K562 (cell line): ENCODE data around the gene CRB2.

Experiments
- CREB1 ChIP-seq, 2 experiments: sonication (generic) in 1 of 2; formaldehyde crosslinking in 1 of 2; IDR thresholded peaks; 2 replicates each; pipeline versions ENCODE4 v1.6.1 to v1.8.0; 2012 to 2022; ENCODE audit warnings: inconsistent platforms in 1 of 2, mild to moderate bottlenecking in 1 of 2, missing genetic modification reagents in 1 of 2, moderate library complexity in 1 of 2
- CTCF ChIP-seq, 3 experiments: IDR thresholded peaks in 2 of 3; conservative IDR thresholded peaks in 1 of 3; 2 replicates each; pipeline ENCODE4 v1.5.1; 2011 to 2012; ENCODE audit warnings: low read length in 3 of 3, mild to moderate bottlenecking in 3 of 3, control low read depth in 2 of 3, improper control_type of control experiment in 1 of 3, inconsistent platforms in 1 of 3, low read depth in 1 of 3, mixed read lengths in 1 of 3, moderate library complexity in 1 of 3; ENCODE audit not compliant: insufficient read depth in 2 of 3
- FOXP1 ChIP-seq: sonication (generic); formaldehyde crosslinking; IDR thresholded peaks from 2 replicates; pipeline ENCODE4 v1.8.0; 2022; ENCODE audit warnings: mild to moderate bottlenecking, missing genetic modification reagents
- HINFP ChIP-seq: fragments of 450-650 bp; conservative IDR thresholded peaks from 2 replicates; pipeline ENCODE4 v1.6.1; 2016; ENCODE audit warnings: missing genetic modification characterization, low read depth, mild to moderate bottlenecking, control low read depth, missing compliant biosample characterization
- KDM4B ChIP-seq, 2 experiments: fragments of 450-650 bp in 1 of 2; sonication (generic) in 1 of 2; IDR thresholded peaks; 2 replicates each; pipeline ENCODE4 v1.6.1; 2016 to 2017; ENCODE audit warnings: borderline replicate concordance in 2 of 2, antibody characterized with exemption in 1 of 2, low read depth in 1 of 2, mild to moderate bottlenecking in 1 of 2
- NCOA1 ChIP-seq: fragments of 450-650 bp; IDR thresholded peaks from 2 replicates; pipeline ENCODE4 v1.6.1; 2016; ENCODE audit warnings: low read depth
- RUNX1 ChIP-seq: sonication (generic); IDR thresholded peaks from 2 replicates; pipeline ENCODE4 v1.6.1; 2016; ENCODE audit warnings: antibody characterized with exemption, low read depth
- SMARCE1 ChIP-seq: fragments of 450-650 bp; IDR thresholded peaks from 2 replicates; pipeline ENCODE4 v1.7.1; 2016; ENCODE audit warnings: mild to moderate bottlenecking
- SRSF7 ChIP-seq: fragments of 200-400 bp; formaldehyde crosslinking; optimal IDR thresholded peaks from 2 replicates; pipeline ENCODE3; 2017; ENCODE audit warnings: mild to moderate bottlenecking, low read depth, low read length
- TBL1XR1 ChIP-seq, 2 experiments: IDR thresholded peaks; 2 replicates each; pipeline ENCODE4 v1.6.1; 2012; ENCODE audit warnings: improper control_type of control experiment in 2 of 2, low read length in 2 of 2, mild to moderate bottlenecking in 1 of 2
- ZBTB34 ChIP-seq: fragments of 250-450 bp; sonication (Bioruptor Pico); IDR thresholded peaks from 2 replicates; pipeline ENCODE4 v1.8.0; 2021; ENCODE audit warnings: mild to moderate bottlenecking, moderate library complexity

GRCh38 chr9:123360161-123361085, 4.4 kb downstream of the CRB2 start:
- TF ChIP-seq TBL1XR1 (IDR thresholded peaks at IDR 0.05; ENCODE audit: low read length in 2 of 2) (no peak; a peak in 1 of 4 replicates), SMARCE1 (0 out of 2 replicates have a peak, but pooled peaks have one; percentile 9), RUNX1 (no peak), ZBTB34 (CRISPR knock-in tag) (no peak), CTCF (IDR thresholded peaks at IDR 0.05 in 2 of 3, conservative IDR thresholded peaks at IDR 0.05 in 1 of 3; ENCODE audit: insufficient read depth in 2 of 3, low read depth in 1 of 3, low read length in 3 of 3) (no peak), HINFP (tag) (no peak), CREB1 (IDR thresholded peaks at IDR 0.05) (no peak), CREB1 (CRISPR knock-in tag; IDR thresholded peaks at IDR 0.05) (no peak), FOXP1 (peak; percentile 60; the same call in 1 of the 2 replicates), SRSF7 (no peak), NCOA1 (0 out of 2 replicates have a peak, but pooled peaks have one; percentile 28), KDM4B (IDR thresholded peaks at IDR 0.05; ENCODE audit: borderline replicate concordance in 2 of 2, low read depth in 1 of 2) (peak in 1 of 2 experiments; percentile 88; a peak in 1 of 4 replicates)
